ENCODE data around the gene TMEM150B.

DNA sequence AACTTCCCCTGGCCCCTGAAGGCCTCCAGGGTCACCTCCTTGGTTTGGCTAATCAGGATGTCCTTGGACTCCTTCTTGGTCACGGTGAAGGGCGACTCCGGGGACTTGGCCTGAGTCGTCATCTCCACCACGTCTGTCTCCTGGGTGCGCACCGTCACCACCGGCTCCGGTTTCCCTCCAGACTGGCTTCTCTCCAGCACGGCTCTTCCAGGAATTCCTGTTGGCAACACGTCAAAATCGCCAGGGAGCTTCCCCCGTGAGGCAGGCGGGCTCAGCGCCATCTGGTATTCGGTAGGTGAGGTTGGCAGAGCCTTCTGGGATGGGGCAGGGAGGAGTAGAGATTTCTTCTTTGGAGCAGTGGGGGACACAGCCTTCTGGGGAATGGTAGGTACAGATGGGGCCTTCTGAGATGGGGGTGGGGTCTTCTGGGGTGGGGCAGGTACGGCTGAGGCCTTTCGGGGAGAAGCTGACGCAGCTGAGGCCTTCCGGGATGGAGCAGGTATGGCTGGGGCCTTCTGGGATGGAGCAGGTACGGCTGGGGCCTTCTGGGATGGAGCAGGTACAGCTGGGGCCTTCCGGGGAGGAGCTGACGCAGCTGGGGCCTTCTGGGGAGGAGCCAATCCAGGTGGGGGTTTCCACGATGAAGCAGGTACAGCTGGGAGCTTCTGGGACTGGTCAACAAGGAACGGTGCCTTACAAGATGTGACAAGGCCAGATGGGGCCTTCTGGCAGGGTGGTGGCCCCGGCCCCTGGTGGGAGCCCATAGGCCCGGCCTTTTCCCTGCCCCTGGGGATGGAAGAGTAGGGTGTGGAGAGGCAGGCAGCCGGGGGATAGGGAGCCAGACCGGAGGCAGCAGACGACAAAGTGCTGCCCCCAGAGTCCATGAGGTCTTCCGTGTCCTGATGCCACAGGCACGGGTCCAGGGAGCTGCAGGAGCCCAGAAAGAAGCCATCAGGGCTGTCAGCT is 34.1 kb upstream of the TMEM150B start:
- TF ChIP-seq, protein P1, sequence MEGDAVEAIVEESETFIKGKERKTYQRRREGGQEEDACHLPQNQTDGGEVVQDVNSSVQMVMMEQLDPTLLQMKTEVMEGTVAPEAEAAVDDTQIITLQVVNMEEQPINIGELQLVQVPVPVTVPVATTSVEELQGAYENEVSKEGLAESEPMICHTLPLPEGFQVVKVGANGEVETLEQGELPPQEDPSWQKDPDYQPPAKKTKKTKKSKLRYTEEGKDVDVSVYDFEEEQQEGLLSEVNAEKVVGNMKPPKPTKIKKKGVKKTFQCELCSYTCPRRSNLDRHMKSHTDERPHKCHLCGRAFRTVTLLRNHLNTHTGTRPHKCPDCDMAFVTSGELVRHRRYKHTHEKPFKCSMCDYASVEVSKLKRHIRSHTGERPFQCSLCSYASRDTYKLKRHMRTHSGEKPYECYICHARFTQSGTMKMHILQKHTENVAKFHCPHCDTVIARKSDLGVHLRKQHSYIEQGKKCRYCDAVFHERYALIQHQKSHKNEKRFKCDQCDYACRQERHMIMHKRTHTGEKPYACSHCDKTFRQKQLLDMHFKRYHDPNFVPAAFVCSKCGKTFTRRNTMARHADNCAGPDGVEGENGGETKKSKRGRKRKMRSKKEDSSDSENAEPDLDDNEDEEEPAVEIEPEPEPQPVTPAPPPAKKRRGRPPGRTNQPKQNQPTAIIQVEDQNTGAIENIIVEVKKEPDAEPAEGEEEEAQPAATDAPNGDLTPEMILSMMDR (conservative IDR thresholded peaks at IDR 0.05 in 1 of 2, IDR thresholded peaks at IDR 0.05 in 1 of 2; ENCODE audit: low read depth in 1 of 2, low read length in 2 of 2), result no peak
- no peak for TF ChIP-seq EZH2 (IDR thresholded peaks at IDR 0.05; ENCODE audit: low read length, missing control alignments)

Measured in fibroblast of lung (primary cell).